ENCODE data around the gene P4HTM.
"Not testable (repeated sequence)": the region's sequence is repeated elsewhere in the genome, so short reads cannot be mapped to it uniquely, and the experiment has no call there.

Gene P4HTM

GRCh38 chr3:48984663-48985062 lies 5.4 kb upstream of the P4HTM start:
- DNase-seq = no peak

GRCh38 chr3:48985831-48986376 lies 4.1 kb upstream of the P4HTM start:
- no peak for DNase-seq

- no peak for DNase-seq
Measured at GRCh38 chr3:48989126-48989795, 780 bp upstream of the P4HTM start.

- peak; percentile 79 for DNase-seq
Measured at GRCh38 chr3:48990636-48991469, 812 bp downstream of the P4HTM start.

- DNase-seq = no peak
Measured at GRCh38 chr3:48991851-48992545, 2.0 kb downstream of the P4HTM start.

- no peak for DNase-seq
Measured at GRCh38 chr3:48993834-48994233, 3.8 kb downstream of the P4HTM start.

- DNase-seq = no peak
Measured at GRCh38 chr3:48996640-48997039, 6.6 kb downstream of the P4HTM start.

- DNase-seq = no peak
Measured at GRCh38 chr3:48997102-48997635, 7.1 kb downstream of the P4HTM start.

- DNase-seq = no peak
Measured at GRCh38 chr3:48997714-48998637, 7.9 kb downstream of the P4HTM start.

GRCh38 chr3:48999085-48999858 lies 9.2 kb downstream of the P4HTM start:
- no peak for DNase-seq

- no peak for DNase-seq
Measured at GRCh38 chr3:49001155-49001554, 11.1 kb downstream of the P4HTM start.

GRCh38 chr3:49004352-49005302 lies 14.6 kb downstream of the P4HTM start:
- no peak for DNase-seq

- no peak for DNase-seq
Measured at GRCh38 chr3:49005303-49005680, 15.3 kb downstream of the P4HTM start.

- DNase-seq = no peak
Measured at GRCh38 chr3:49005998-49006397, 16.0 kb downstream of the P4HTM start.

GRCh38 chr3:49006408-49007067 lies 16.5 kb downstream of the P4HTM start:
- DNase-seq = no peak

GRCh38 chr3:49007068-49007770 lies 17.2 kb downstream of the P4HTM start, which contains the start of gene WDR6:
TSS of gene WDR6 (plus strand) at chr3:49007391. CDS start at chr3:49007432, 41 bp downstream.
- DNase-seq = peak; percentile 97

GRCh38 chr3:49007771-49008528 lies 17.9 kb downstream of the P4HTM start:
- DNase-seq = peak; percentile 92

GRCh38 chr3:49008627-49009026 lies 18.6 kb downstream of the P4HTM start:
- not testable (repeated sequence) for DNase-seq

Measured in activated CD8-positive, alpha-beta memory T cell treated with anti-CD3 and anti-CD28 coated beads for 24 hours (primary cell).